Measurements from ENCODE around the gene TNFAIP1. TPM values are rescaled to one million over a fixed set of nuclear protein-coding genes. Genes with fewer than 3 reads are reported as not detected.

The TNFAIP1 gene
- total RNA-seq, 3 donors from 2014 or later (not counting 1 experiment from before 2014, with no cell fraction given) = 10.5 to 15.7 (median 14.6) TPM

DNA sequence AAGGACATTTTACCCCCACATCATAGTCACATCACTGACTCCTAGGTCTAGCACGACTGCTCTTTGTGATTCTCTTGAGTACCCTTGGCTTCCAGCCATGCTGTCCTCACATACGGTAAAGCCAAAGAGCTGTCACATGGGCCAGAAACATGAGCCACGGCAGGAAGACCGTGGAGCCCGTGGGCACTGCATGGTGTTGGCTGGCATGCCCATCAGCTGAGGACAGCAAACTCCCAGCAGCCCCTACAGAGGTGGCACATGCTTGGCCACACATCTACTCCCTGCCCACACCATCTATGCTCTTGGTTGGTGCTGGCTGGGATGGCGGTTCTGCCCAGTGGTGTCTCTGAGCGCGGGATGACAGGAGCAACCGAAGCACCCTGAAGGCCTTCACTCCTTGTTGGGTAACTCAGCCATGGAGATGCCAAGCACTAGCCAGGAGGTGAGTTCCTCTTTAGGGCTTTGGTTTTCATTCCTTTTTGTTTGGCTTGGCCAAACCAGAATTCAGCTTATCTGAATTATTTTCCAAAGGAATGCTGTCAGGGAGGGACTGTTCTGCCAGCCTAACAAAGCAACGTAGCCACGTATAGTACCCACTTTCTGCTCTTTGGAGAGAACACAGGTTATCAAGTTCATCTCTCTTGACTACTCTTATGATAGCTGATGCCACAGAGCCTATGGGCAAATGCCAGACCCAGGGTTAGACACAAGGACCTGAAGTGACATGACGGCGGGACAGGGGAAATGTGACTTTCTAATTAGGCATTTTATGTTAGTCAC is 10.0 kb downstream of the TNFAIP1 start:
- intact Hi-C loops (cut with micrococcal nuclease) = no loop called here
- H3K27me3 ChIP-seq (ENCODE audit: control insufficient read depth, insufficient read depth, low read length) = no peaks in the 10 kb centered on the region
- no peaks in the 10 kb centered on the region for H3K36me3 Mint-ChIP-seq
- H3K9me3 ChIP-seq (ENCODE audit: control insufficient read depth, insufficient read depth, low read length) = no peaks in the 10 kb centered on the region
- no peak overlapping the region for H3K4me3 ChIP-seq (ENCODE audit: low read length)
- DNase-seq (no peak), ATAC-seq (no peak)
- H3K27ac ChIP-seq (ENCODE audit: low read length) = no peak overlapping the region
- H3K27ac Mint-ChIP-seq = no peak overlapping the region
- no peaks in the 10 kb centered on the region for H3K27me3 Mint-ChIP-seq (ENCODE audit: low read depth in 2 of 2)
- H3K4me3 Mint-ChIP-seq = no peak overlapping the region
- TF ChIP-seq, protein P1, sequence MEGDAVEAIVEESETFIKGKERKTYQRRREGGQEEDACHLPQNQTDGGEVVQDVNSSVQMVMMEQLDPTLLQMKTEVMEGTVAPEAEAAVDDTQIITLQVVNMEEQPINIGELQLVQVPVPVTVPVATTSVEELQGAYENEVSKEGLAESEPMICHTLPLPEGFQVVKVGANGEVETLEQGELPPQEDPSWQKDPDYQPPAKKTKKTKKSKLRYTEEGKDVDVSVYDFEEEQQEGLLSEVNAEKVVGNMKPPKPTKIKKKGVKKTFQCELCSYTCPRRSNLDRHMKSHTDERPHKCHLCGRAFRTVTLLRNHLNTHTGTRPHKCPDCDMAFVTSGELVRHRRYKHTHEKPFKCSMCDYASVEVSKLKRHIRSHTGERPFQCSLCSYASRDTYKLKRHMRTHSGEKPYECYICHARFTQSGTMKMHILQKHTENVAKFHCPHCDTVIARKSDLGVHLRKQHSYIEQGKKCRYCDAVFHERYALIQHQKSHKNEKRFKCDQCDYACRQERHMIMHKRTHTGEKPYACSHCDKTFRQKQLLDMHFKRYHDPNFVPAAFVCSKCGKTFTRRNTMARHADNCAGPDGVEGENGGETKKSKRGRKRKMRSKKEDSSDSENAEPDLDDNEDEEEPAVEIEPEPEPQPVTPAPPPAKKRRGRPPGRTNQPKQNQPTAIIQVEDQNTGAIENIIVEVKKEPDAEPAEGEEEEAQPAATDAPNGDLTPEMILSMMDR (IDR thresholded peaks at IDR 0.05) = no peak
- no peaks in the 10 kb centered on the region for H3K4me1 ChIP-seq (ENCODE audit: control insufficient read depth, insufficient read depth, low read length)
- H3K36me3 ChIP-seq (ENCODE audit: control insufficient read depth, insufficient read depth, low read length) = peaks cover 81% of the 10 kb centered on the region
- 92% methylated on average over 13 of the region's 13 CpGs for WGBS (ENCODE audit: insufficient coverage)
- no peaks in the 10 kb centered on the region for H3K9me3 Mint-ChIP-seq
- H3K4me1 Mint-ChIP-seq = no peaks in the 10 kb centered on the region

DNA sequence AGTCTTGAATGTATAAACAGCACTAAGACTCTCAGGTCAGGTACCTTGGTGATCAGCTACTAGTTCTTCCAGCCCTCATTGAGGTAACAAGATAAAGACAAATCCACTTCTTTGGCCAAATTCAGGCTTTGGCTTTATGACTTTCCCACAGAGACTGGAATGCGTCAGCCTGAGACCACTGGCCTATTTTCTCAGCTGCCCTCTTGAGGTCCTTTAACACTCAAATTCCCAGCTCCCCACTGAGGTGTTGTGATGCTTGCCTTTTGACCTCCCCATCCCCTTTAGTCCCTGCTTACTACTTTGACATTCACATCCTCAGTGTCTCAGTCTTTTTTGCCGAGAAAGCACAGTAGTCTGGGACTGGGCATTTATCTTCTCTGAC is 10.6 kb downstream of the TNFAIP1 start:
- TF ChIP-seq, protein P1 (IDR thresholded peaks at IDR 0.05) = no peak
- Histone ChIP-seq H3K9me3 (ENCODE audit: control insufficient read depth, insufficient read depth, low read length) (no peaks in the 10 kb centered on the region), H3K36me3 (ENCODE audit: control insufficient read depth, insufficient read depth, low read length) (peaks cover 85% of the 10 kb centered on the region), H3K4me1 (ENCODE audit: control insufficient read depth, insufficient read depth, low read length) (no peaks in the 10 kb centered on the region), H3K27ac (ENCODE audit: low read length) (no peak overlapping the region), H3K4me3 (ENCODE audit: low read length) (no peak overlapping the region), H3K27me3 (ENCODE audit: control insufficient read depth, insufficient read depth, low read length) (no peaks in the 10 kb centered on the region)
- WGBS (ENCODE audit: insufficient coverage) = 94% methylated on average over 2 of the region's 2 CpGs
- ATAC-seq = no peak
- Mint-ChIP-seq H3K4me1 (no peaks in the 10 kb centered on the region), H3K9me3 (no peaks in the 10 kb centered on the region), H3K4me3 (no peak overlapping the region), H3K36me3 (no peaks in the 10 kb centered on the region), H3K27ac (no peak overlapping the region), H3K27me3 (ENCODE audit: low read depth in 2 of 2) (no peaks in the 10 kb centered on the region)
- no peak for DNase-seq
- intact Hi-C loops (cut with micrococcal nuclease) = no loop called here

- Mint-ChIP-seq H3K27ac (no peak overlapping the region), H3K27me3 (ENCODE audit: low read depth in 2 of 2) (no peaks in the 10 kb centered on the region), H3K4me3 (no peak overlapping the region), H3K36me3 (no peaks in the 10 kb centered on the region), H3K4me1 (no peaks in the 10 kb centered on the region), H3K9me3 (no peaks in the 10 kb centered on the region)
- intact Hi-C loops (cut with micrococcal nuclease) = no loop called here
- no peaks in the 10 kb centered on the region for H3K27me3 ChIP-seq (ENCODE audit: control insufficient read depth, insufficient read depth, low read length)
- no peaks in the 10 kb centered on the region for H3K4me1 ChIP-seq (ENCODE audit: control insufficient read depth, insufficient read depth, low read length)
- TF ChIP-seq, protein P1 (IDR thresholded peaks at IDR 0.05) = no peak
- ATAC-seq = no peak
- WGBS (ENCODE audit: insufficient coverage) = 86% methylated on average over 6 of the region's 7 CpGs
- no peak overlapping the region for H3K4me3 ChIP-seq (ENCODE audit: low read length)
- H3K27ac ChIP-seq (ENCODE audit: low read length) = no peak overlapping the region
- H3K9me3 ChIP-seq (ENCODE audit: control insufficient read depth, insufficient read depth, low read length) = no peaks in the 10 kb centered on the region
- no peak for DNase-seq
- H3K36me3 ChIP-seq (ENCODE audit: control insufficient read depth, insufficient read depth, low read length) = peaks cover 85% of the 10 kb centered on the region
Observed at GRCh38 chr17:28346746-28347246, 11.2 kb downstream of the TNFAIP1 start.
